HG02884 (cell line): ENCODE measurements around the gene FOXL1.

Source experiments
- ATAC-seq: cut with Tn5 transposase; IDR thresholded peaks from one replicate; pipeline ENCODE4 v1.9.1; 2021; ENCODE audit warnings: mild to moderate bottlenecking, moderate library complexity; ENCODE audit not compliant: unreplicated experiment

Gene FOXL1

DNA sequence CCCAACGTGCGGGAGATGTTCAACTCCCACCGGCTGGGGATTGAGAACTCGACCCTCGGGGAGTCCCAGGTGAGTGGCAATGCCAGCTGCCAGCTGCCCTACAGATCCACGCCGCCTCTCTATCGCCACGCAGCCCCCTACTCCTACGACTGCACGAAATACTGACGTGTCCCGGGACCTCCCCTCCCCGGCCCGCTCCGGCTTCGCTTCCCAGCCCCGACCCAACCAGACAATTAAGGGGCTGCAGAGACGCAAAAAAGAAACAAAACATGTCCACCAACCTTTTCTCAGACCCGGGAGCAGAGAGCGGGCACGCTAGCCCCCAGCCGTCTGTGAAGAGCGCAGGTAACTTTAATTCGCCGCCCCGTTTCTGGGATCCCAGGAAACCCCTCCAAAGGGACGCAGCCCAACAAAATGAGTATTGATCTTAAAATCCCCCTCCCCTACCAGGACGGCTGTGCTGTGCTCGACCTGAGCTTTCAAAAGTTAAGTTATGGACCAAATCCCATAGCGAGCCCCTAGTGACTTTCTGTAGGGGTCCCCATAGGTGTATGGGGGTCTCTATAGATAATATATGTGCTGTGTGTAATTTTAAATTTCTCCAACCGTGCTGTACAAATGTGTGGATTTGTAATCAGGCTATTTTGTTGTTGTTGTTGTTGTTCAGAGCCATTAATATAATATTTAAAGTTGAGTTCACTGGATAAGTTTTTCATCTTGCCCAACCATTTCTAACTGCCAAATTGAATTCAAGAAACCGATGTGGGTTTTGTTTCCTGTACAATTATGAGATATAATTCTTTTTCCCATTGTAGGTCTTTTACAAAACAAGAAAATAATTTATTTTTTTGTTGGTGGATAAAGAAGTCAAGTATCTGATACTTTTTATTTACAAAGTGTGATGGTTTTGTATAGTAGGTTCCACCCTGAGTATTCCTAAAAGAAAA, 9.4 kb upstream of the FOXL1 start:
- no peak for ATAC-seq

DNA sequence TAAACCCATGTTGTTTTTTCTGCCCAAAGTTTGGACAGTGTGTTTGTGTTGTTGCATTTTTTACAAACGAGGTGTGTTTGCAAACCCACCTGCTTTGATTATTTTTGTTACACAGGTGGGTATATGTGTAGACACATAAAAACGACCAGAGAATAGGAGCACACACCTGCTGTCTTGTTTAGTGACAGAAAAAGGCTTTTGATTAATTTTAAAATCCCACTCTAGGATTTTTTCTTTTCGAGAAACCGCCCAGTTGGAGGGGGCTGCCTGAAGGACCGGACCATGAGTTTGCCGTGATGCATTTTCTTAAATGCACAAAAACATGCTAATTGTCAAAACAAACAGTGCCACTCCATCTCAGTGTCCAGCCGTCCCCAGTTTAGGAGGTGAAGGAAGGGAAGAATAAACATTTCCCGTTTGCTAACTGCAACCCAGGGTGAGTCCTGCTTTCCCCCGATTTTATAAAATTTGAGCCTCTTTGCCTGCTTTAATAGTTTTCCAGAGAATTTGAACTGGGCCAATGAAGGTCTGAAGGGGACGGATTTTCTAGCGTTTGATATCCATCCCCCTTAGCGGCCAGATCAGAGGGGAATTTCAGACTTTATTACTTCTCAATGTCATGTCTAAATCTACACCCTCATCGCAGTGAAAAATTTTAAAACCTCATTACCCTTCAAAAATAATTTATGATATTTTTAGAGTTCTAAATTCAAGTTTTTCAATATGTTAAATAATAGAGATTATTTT, 8.5 kb upstream of the FOXL1 start:
- ATAC-seq: no peak

DNA sequence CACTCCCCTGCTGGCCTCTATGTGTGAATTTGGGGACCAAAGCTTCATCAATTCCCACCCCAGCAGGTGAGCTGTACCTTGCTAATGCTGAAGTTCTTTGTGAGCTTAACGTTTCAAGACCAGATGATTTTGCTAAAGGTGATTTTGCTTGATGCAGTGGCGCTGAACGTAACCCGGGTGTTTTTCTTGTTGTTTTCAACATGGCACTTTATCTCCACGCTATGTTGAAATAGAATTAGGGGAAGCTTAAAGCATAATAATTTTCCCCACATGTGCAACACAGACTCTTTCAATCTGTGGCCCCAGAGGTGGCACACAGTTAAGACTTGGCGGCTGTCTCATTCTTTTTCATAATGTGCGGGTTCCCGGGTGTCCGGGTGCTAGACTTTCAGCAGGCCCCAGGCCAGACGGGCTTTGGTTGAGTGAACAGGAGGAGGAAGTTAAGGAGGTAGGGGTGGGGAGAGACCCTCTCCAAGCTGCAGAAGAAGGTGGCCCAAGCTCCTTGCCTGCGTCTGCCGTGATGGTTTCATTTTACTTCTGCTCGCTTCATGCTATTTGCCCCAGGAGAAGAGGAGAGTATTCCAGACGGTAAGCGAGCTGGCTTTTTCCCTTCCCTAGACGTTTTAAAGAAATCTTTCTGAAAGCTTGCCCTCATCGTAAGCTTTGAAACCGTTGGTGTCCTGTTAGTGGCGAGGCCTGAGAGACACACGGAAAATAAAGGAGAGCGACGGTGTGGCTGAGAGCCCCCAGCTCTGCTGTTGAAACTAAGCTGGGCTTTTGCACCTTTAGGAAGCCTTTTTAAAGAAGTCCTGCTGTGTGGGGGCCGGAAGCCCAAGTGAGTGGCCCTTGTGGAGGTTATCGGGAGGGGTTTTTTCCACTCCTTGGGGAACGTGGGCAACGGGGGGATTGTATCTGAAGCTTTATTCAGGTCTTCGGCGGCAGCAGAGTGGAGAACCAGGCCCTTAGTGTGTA, 7.5 kb upstream of the FOXL1 start:
- ATAC-seq: no peak

DNA sequence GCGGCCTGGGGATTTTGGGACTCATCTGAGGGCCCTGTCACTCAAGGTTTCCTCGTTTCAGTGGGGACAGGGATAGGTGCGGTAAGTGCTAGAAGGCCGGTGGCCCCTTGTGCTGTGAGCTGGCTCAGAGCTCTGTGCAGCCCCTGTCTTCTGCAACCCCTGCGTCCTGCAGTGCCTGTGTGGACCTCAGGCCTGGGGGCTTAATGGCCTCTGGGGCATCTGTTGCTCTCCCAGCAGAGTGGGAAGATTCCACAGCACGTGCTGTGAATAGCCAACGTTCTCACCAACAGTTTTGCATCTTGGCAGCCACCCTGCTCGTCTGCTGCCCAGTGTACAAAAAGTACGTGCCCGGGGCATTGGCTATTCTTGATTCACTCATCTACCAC, 6.8 kb upstream of the FOXL1 start:
- ATAC-seq: no peak

DNA sequence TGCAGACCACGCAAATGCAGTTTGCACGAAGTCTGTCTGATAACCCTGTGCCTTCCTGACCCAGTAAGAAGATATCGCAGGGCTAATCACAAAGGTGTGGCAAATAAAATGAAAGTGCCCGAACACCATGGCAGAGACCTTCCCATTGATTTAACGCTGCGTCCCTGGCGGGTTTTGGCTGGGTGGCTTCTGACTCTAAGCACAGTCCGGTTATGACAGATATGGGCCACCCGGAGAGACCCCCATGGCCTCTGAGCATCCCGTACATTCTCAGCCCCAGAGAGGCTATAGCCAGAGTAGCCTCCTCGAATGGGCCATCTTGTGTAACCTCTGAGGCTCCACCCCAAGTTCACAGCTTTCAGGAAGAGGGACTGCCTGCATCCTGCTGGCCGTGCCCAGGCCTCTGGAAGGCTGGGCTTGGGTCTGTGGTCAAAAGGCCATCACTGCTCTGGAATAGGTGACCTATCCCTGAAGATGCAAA, 6.3 kb upstream of the FOXL1 start:
- no peak for ATAC-seq

DNA sequence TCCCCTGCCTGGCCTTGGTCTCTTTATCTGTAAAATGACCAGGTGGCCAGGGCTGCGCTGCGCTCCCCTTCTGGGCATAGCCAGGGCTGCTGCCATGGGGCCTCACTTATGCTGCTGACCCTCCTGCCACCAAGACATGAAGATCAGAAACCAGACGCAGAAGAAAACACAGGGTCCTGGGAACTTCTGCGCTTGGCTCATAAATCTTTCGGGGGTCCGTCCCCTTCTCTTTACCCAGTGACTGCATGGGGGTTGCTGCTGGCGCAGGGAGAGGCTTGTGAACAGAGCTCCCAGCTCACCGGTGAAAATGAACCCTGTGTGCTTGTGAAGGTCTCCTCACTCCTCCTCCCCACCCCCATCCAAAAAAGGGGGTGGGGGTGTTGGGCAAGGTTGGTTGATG, 5.7 kb upstream of the FOXL1 start:
- ATAC-seq: no peak

DNA sequence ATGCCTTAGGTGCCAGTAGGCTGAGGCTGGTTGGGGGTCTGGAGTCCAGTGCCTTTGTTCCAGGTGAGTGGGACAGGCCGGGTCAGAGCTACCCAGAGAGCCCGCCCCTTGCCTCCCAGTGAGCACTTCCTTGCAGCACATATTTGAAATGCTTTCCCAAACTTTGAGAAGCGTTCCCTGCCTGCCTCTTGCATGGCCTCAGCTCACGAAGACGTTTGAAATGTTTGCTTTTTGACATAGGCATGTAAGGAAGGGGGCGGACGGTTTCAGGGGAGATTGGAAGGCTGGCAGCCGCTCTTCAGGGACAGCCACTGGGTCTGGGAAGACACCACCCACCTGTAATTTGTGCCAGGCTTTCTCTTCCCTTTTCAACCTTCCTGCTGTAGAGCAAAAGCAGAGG, 5.1 kb upstream of the FOXL1 start:
- no peak for ATAC-seq

DNA sequence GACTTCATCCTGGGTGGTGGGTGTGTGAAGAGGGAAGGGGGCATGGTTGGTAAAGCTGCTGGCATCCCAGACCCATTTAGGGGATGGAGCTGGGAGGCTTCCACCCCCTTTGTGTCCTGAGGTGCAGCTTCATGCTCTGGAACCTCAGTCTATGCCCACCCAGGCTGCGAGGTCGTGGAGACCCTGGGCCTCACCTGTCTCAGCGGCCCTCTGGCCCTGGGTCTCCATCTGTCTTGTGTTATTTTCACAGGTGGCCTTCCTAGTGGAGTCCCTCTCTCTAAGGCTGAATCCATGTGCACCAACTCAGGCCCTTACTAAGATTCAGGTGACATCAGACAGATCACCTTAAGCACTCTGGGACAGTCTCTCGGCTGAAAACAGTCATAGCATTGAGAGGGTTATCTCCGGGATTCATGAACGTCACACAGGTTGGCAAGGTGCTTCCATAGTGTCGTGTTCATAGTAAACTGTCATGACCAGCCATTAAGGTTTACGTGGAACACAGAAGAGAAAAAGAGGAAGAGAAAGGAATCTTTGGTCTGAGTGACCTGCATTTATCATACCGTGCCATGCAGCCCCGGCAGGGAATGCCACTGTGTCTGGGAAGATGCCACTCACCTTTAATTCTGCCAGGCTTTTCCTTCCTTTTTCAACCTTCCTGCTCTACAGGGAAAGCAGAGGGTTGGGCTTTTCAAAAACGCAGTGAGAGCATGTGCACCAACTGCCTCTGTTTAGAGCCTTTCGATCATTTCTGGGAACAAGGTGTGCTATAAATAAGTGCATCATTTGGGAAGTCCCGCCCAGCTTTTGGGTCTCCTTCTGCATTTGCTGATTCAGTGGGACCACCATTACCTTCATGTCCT, 4.5 kb upstream of the FOXL1 start:
- no peak for ATAC-seq

DNA sequence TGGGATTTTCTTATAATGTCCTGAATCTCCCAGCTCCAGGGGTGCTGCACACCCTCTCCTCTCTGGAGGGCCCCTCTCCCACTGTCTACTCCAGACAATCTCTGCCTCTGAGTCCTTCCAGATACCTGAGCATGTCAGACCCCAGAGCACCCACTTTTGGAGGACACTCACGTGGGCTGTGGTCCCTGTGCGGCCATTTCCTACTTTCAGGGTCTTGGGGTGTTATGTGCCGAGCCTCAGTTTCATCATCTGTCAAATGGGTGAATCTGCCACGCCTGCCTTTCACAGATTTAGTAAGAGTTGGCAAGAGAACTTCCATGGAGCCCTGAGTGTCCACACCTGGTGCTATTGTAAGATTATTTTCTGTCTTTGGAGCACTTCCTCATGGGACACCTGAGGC, 3.7 kb upstream of the FOXL1 start:
- no peak for ATAC-seq

DNA sequence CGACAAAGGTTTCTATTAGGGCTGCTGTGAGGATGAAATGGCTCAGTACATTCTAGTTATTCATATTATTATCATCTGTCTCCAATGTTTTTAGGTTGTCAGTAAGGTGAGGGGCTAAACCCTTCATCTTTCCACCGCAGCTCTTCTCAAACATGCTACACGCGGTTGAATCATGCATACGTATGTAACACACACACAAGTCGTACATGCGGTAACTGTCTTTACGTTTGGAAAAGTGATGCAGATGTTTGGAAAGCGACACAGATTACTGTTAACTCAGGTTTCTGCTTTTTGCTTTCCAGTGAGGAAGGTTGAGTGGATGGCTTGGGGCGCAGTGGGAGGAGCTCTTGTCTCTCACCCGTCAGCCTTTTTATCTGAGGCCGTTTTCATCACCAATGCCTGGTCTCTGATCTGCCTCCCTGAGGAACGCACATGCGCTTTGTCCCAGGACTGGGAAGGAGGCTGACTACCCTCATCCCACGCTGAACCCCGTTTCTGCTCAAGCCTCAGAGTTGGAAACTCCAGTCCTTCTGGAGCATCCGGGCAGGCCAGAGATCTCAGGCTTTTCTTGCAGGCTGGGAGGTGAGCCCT, 3.2 kb upstream of the FOXL1 start:
- ATAC-seq: no peak

DNA sequence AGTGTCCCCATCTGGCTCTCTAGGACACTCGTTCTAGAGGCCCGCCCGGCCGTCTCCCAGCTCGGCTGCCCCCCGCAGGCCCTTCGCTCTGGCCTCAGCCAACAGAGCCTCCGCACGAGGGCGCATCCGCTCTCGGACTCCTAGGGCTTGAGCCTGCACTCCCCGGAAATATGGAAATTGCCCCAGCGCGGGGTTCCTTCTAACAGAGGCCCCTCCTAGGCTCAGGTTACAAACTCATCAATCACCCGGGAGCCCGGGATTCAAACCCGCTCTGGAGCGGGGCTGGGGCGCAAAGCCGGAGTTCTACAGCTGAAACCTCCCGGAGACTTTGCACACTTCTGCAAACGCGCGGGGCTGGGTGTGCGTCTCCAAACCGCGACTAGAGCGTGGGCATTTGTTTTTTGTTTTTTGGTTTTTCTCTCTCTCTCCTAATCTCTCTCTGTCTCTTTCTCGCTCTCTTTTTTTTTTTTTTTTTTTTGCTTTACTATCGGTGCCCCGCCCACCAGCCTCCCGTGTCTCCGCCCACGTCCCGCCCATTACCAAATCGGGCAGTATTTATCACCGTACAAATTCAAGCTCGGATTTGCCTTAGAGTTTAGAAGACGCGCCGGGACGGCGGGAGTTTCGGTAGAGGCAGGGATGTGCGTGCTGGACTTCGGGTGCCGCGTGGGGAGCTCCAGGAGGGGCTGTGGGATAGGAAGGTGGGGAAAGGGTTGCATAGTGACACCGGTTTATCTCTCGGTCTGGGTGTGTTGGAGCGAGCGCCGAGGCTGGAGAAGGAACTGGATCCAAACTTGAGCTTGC, 2.4 kb upstream of the FOXL1 start:
- no peak for ATAC-seq

DNA sequence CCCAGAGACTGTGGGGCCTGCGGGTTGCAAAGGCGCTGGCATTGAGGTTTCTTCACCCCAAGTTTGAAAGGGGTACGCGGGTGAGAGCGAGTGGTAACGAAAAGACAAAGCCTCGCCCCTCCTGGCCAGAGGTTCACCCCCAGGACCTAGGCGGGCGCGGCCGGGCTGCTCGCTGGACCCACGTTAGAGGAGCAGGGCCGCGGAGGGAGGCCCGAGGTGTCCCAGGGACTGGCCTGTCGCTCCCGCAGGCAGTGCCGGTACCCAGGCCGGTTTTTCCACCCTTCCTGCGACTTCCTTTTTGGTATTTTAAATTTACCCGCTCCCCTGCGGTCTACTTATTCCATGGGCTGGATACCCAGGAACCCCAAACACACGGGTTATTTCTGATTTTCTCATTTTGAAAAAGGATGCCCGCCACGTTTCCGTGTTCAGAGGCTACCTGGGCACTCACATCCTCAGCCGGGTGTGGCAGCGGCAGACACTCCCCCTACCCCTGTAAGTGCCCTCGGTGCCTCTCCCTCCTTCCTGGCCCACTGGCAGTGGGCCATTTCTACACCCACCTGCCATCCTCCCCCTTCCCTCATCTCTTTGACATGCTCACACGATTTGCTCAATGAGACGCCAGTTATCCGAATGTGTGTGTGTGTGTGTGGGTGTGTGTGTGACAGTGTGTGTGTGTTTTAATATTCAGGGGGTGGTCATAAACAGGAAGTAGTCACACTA, 1.6 kb upstream of the FOXL1 start:
- no peak for ATAC-seq

DNA sequence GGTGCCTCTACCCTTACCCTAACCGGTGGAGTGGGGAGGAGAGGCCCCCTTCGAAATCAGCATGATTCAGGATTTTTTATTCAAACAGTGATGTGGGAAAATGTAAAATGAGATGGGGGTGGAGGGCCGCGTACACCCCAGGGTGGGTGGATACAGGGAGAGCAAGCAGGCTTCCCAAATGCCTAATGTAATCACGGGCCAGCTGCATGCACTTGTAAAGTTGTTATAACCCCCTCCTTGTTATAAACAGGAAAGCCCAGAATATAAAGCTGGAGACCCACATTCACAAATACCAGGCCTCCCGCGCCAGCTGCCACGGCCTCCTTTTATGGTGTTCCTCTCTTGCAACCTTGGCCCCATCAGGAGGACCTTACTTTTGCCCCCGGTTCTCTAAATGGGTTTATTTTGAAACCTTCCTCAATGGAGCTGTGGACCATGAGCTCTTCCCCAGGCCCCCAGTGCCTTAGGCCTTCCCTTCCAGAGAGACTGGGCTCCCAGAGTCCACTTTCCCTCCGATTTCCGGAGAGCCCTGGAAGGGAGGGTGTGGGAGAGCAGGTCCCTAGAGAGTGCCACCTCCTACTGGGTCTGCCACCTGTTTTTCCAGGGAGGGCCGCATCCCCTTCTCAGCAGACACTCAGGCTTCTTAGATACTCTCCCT, 906 bp upstream of the FOXL1 start:
- no peak for ATAC-seq

DNA sequence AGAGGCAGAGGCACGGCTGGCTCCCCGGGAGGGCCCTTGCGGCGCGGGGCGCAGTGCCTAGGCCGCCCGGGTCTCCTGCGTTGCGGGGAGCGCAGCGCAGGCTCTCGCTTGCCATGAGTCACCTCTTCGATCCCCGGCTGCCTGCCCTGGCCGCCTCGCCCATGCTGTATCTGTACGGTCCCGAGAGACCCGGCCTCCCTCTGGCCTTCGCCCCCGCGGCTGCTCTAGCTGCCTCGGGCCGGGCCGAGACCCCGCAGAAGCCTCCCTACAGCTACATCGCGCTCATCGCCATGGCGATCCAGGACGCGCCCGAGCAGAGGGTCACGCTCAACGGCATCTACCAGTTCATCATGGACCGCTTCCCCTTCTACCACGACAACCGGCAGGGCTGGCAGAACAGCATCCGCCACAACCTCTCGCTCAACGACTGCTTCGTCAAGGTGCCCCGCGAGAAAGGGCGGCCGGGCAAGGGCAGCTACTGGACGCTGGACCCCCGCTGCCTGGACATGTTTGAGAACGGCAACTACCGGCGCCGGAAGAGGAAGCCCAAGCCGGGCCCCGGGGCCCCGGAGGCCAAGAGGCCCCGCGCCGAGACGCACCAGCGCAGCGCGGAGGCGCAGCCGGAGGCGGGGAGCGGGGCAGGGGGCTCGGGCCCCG, 390 bp downstream of the FOXL1 start:
- ATAC-seq: no peak

DNA sequence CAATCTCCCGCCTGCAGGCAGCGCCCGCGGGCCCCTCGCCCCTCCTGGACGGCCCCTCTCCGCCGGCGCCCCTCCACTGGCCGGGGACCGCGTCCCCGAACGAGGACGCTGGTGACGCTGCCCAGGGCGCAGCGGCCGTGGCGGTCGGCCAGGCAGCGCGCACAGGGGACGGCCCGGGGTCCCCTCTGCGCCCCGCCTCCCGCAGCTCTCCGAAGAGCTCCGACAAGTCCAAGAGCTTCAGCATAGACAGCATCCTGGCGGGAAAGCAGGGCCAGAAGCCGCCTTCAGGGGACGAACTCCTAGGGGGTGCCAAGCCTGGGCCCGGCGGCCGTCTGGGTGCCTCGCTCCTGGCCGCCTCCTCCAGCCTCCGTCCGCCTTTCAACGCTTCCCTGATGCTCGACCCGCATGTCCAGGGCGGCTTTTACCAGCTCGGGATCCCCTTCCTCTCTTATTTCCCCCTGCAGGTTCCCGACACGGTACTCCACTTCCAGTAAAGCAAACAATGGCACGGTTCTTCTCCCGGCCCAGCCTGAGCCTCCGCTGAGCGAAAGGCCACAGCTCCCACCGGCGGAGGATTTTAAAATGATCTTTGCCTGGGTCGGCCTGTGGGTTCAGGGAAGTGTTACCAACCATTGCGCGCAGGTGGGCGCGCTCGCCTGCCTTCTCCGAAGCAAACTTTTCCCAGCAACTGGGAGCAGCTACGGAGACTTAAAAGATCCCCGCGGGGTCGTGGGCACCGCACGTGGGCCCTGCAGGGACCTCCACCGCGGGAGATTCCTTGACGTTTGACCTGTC, 1.1 kb downstream of the FOXL1 start:
- no peak for ATAC-seq

DNA sequence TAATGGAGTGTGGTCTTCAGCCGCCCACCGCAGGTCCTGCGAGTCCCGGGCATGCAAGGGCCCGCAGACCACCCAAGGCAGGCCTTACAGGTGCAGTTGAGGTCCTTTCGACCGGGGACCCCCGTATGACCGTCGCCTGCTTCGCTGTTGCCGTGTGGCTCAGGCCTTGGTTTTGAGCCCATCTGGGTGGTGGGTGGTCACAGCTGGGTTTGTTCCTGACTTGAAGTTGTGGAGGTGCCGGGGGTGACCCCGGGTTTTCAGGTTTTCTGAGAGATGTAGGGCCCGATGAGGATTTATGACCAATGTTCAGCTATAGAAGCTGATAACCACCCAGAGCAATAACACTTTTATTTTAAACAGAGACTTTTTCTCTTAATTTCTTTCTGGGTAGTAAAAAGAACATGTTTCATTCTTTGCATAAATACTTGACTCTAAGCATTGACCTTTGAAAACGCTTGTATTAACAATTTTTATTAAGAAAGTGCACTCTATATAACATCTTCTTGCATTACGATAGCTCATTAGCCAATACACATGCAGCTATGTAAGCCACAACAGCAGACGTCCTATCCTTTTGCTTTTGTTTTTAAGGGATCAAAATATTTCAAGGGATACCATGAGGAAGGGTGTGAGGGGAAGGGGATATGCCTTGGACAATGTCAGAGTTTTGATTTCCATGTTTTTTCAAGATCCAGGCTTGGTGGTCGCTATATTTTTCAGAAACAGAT, 1.9 kb downstream of the FOXL1 start:
- ATAC-seq: no peak
